Activated CD8-positive, alpha-beta memory T cell treated with anti-CD3 and anti-CD28 coated beads for 48 hours (primary cell): ENCODE data around the gene DBNDD1.

Experiments used
- DNase-seq, 3 experiments: peaks; one replicate each; pipeline ENCODE4 v3.0.0-alpha.2; 2020; ENCODE audit warnings: low read depth in 2 of 3, low spot score in 2 of 3

The DBNDD1 gene

DNA sequence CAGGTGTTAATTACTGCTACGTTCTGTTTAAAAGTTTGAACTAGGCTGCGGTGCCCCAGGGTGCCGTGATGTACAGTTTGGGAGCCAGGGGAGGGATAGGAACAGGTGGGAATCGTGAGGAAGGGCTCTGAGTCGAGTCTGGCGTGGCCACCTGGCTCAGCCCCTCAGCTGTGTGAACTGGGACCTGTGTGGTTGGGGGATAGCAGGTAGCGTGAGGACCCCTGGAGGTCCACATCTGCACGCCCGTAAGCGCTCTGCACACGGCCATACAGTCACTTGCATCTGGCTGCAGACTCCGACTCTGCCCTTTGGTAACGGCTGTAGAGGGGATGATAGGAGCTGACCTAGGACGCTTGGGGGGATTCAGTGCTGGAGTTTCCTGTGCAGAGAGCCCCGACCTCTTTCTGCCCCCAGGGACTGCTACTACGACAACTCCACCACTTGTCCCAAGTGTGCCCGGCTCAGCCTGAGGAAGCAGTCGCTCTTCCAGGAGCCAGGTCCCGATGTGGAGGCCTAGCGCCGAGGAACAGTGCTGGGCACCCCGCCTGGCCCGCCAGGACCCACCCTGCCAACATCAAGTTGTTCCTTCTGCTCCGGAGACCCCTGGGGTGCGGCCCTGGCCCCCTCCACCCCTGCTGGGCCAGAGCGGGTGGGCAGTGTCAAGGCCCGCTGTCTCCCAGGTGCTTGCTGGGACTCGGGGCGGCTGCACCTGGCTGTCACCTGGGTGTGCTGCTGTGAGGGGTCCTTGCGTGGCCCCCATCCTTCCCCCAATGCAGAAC, 53.6 kb downstream of the DBNDD1 start:
- DNase-seq, result no peak

DNA sequence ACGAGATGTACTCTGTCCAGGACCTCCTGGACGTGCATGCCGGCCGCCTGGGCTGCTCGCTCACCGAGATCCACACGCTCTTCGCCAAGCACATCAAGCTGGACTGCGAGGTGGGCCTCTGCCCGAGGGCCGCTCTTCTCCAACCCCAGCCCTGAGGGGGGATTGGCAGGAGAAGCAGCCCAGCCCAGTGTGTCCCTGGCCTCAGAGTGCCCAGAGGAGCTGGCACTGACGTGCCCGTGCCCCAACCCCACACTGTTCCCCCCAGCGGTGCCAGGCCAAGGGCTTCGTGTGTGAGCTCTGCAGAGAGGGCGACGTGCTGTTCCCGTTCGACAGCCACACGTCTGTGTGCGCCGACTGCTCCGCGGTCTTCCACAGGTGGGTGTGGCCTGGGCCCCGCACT, 55.1 kb downstream of the DBNDD1 start:
- no peak for DNase-seq

DNA sequence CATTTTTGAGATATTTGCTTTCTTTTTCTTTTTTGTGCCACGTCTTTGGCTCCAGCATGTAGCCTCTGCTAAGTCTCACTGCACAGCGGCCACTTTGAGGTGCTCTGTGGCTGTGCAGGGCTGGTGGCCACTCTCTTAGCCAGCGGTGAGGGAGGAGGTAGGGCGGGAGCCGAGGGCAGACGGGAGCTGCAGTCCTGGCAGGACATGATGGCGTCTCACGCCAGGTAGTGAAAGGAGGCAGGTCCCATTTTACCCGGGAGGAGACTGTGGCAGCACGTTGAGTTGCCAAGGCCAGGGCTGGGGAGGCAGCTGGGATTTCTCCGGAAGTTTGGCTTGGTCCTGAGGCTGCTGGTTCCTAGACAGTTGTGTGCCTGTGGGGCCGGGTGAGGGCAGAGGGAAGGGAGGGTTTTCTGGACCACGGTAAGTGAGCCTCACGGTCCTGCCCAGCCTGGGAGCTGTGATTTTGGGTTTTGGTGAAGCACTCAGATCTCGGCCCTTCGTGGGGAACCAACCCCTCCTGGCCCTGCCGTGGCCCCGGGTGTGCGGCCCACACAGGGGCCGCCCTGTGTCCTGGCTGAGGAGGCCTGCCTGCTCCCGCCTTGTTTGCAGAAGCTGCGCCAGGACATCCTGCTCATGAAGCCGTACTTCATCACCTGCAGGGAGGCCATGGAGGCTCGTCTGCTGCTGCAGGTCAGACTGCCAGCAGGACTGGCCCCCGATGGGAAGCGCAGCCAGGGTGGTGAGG, 56.3 kb downstream of the DBNDD1 start:
- DNase-seq, result no peak

DNA sequence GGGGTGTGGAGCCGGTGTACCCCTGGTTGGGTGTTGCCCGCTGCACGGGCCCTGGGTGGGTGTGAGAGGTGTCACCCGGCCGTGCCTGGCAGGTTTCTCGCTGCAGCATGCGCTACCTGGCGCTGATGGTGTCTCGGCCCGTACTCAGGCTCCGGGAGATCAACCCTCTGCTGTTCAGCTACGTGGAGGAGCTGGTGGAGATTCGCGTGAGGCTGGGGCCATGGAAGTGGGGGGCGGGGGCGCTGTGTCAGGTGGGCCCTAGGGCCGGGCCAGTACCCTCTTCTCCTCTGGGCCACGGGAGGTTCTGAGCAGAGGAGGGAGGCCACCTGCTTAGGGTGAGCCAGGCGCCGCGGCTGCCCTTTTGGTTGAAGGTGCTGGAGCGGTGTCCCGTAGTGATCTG, 57.3 kb downstream of the DBNDD1 start:
- no peak for DNase-seq

DNA sequence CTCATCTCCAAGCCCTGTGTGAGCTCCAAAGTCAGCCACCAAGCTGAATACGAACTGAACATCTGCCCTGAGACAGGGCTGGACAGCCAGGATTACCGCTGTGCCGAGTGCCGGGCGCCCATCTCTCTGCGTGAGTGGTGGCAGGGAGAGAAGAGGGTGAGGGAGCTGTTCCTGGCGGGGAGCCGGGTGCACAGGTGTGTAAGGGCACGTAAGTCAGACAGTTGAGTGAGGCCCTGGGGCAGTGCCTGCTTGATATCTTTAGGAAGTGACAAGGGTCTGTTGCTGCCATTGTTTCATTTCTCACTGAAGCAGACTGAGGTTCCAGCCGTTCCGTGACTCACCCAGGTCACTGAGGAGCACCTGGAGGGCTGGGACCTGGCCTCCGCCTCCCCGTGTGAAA, 58.3 kb downstream of the DBNDD1 start:
- no peak for DNase-seq

DNA sequence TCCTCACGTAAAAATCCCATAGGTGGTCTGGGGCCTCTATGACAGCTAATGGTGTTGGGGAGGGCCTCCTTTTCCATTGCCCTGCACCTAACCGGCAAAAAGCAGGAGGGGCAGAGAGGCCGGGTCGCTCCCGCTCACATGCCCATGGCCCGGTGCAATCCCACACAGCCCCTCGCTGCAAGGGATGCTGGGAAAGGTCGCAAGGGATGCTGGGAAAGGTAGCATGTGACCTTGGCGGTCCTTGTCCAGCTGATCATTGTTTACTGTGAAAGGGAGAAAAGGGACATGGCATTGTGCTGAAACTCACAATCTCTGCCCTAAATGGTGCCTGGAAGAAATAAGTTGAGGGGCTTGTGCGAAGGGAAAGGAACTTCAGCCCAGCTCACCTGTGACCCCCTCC, 60.7 kb downstream of the DBNDD1 start:
- no peak for DNase-seq

DNA sequence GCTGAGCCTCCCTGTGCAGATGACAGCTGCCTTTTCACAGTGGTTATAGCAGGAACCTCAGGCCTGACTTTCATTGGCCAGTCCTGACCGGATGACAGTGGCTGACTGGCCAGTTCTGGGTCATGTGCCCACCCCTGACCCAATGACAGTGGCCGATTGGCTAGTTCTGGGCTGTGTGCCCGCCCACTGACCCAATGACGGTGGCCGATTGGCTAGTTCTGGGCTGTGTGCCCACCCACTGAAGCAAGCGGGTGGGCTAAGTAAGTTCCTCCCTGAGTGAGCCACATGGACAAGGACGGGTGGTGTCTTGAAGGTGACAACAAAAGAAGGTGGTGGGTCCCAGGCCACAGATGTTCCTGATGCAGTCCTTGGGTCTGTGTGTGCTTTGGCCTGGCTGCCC, 61.2 kb downstream of the DBNDD1 start:
- DNase-seq, result no peak

DNA sequence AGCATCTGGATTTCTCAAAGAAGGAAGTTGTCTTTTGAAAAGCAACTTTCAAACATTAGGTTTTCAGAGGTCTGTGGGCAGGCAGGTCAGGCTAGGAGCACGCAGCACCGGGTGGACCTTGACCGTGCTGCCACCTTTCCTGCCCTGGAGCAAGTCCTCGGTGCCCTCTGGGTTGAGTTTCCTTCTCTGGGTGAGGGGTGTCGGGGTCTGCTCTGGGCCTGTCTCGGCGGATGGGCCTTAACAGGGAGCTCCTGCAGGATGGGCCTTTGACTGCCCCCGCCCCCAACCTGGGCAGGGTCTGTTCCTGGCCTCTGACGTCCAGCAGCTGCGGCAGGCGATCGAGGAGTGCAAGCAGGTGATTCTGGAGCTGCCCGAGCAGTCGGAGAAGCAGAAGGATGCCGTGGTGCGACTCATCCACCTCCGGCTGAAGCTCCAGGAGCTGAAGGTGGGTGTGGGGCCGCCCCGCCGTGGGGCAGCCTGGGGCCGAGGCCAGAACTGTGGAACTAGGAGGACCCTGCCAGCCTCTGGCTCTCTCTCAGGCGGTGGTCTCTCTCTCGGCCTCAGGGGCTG, 62.0 kb downstream of the DBNDD1 start:
- no peak for DNase-seq

DNA sequence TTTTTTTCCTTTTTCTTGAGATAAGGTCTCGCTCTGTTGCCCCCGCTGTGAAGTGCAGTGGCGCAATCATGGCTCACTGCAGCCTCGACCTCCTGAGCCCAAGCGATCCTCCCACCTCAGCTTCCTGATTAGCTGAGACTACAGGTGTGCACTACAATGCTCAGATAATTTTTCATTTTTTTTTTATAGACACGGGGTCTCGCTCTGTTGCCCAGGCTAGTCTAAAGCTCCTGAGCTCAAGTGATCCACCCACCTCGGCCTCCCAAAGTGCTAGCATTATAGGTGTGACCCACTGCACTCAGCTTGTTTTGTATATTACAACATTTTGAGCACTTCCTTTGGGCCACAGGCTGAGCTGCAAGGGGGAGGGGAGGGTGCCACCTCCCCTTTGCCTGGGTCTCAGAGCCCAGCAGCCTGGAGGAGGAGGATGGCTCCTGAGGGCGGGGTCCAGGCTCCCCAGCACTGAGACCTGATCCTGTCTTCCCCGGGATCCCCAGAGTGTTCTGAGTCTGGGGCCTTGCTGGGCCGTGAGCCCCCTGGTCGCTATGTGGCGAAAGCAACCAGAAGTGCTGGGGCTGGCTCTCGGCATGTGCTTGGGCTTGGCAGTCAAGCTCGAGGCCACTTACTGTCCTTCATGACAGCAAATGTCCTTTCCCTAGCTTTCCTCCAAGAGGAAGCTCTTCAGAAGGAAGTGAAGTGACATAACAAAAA, 62.6 kb downstream of the DBNDD1 start:
- DNase-seq, result no peak

DNA sequence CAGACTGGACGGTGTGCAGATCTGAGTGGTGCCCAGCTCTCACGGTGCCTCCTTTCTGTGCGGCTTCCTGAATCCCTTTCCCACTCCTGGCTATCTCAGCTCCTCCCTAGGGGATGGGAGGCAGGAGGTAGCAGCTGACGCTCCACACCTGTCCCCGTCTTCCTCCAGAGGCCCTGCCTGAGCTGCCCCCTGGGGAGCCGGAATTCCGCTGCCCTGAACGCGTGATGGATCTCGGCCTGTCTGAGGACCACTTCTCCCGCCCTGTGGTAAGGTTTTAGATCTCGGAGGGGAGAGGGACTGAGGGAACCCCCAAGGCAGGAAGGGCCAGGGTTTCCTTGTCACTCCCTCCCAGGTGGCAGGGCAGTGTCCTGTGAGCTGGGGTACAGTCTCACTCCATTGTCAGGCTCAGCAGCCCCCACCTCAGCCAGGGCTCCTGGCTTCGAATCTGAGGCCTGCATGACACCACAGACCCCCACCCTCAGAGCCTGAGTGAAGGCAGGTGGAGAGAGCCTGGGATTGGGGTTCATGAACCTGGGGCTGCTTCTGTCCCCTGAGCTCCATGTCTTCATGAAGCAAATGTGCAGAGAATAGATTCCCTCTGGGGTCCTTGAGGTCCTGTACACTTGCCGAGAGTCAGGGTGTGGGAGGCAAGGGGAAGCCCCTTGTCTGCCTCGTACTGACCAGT, 64.1 kb downstream of the DBNDD1 start:
- no peak for DNase-seq
